ENCODE results near the gene ANKRD36.
"Not testable (repeated sequence)": the region's sequence is repeated elsewhere in the genome, so short reads cannot be mapped to it uniquely, and the experiment has no call there.

- TF ChIP-seq CTCF (conservative IDR thresholded peaks at IDR 0.05; ENCODE audit: low read depth in 2 of 2), result peak; percentile 73 to 96
- TF ChIP-seq JUNB (IDR thresholded peaks at IDR 0.05; ENCODE audit: unreplicated experiment); ETS1 (IDR thresholded peaks at IDR 0.05); REST (IDR thresholded peaks at IDR 0.05; ENCODE audit: unreplicated experiment); EZH2 (IDR thresholded peaks at IDR 0.05; ENCODE audit: low read depth, unreplicated experiment); CREB1 (CRISPR knock-in tag; IDR thresholded peaks at IDR 0.05; ENCODE audit: low read depth); POLR2AphosphoS5 (IDR thresholded peaks at IDR 0.05; ENCODE audit: low read depth); EZH2phosphoT487 (IDR thresholded peaks at IDR 0.05; ENCODE audit: unreplicated experiment): not testable (repeated sequence)
Measured at GRCh38 chr2:97112320-97113049, 468 bp upstream of the ANKRD36 start.
